ENCODE data around the gene DUT. TPM values are rescaled to one million over a fixed set of nuclear protein-coding genes. Genes with fewer than 3 reads are reported as not detected.

Gene DUT
- total and polyA plus RNA-seq, 2 experiments from 2014 or later: 50.9 to 70.4 TPM

- Histone ChIP-seq H3K27me3 (no peaks in the 10 kb centered on the region), H3K4me2 (no peak overlapping the region), H3K9me2 (replicated peaks; ENCODE audit: insufficient read depth) (no peaks in the 10 kb centered on the region), H4K20me1 (ENCODE audit: insufficient read depth, poor library complexity, severe bottlenecking) (no peaks in the 10 kb centered on the region), H3K4me1 (ENCODE audit: insufficient read depth) (no peaks in the 10 kb centered on the region), H3K4me3 (no peak overlapping the region), H3K27ac (no peak overlapping the region), H3K79me2 (no peaks in the 10 kb centered on the region), H3K9me3 (ENCODE audit: low read depth) (no peaks in the 10 kb centered on the region), H2AFZ (no peak overlapping the region), H3K36me3 (replicated peaks; ENCODE audit: insufficient read depth, low read depth) (no peaks in the 10 kb centered on the region)
- 98% methylated on average over 2 of the region's 2 CpGs for WGBS (ENCODE audit: low lambda C conversion rate, missing lambda C conversion rate)
- DNase-seq (ENCODE audit: low spot score): no peak
- no peak for TF ChIP-seq EZH2phosphoT487 (IDR thresholded peaks at IDR 0.05; ENCODE audit: low read depth, severe bottlenecking, unreplicated experiment)
- no peak for TF ChIP-seq CTCF (IDR thresholded peaks at IDR 0.05; ENCODE audit: poor library complexity)
- TF ChIP-seq EZH2 (IDR thresholded peaks at IDR 0.05; ENCODE audit: borderline replicate concordance): no peak
These were observed 60.7 kb downstream of the DUT start for GRCh38 chr15:48391950-48392349.

GRCh38 chr15:48392356-48392755, 61.1 kb downstream of the DUT start:
- Histone ChIP-seq H3K9me2 (replicated peaks; ENCODE audit: insufficient read depth) (no peaks in the 10 kb centered on the region), H3K4me3 (no peak overlapping the region), H3K27ac (no peak overlapping the region), H3K36me3 (replicated peaks; ENCODE audit: insufficient read depth, low read depth) (no peaks in the 10 kb centered on the region), H3K4me1 (ENCODE audit: insufficient read depth) (no peaks in the 10 kb centered on the region), H3K27me3 (no peaks in the 10 kb centered on the region), H2AFZ (no peak overlapping the region), H3K4me2 (no peak overlapping the region), H4K20me1 (ENCODE audit: insufficient read depth, poor library complexity, severe bottlenecking) (no peaks in the 10 kb centered on the region), H3K9me3 (ENCODE audit: low read depth) (no peaks in the 10 kb centered on the region), H3K79me2 (no peaks in the 10 kb centered on the region)
- TF ChIP-seq EZH2phosphoT487 (IDR thresholded peaks at IDR 0.05; ENCODE audit: low read depth, severe bottlenecking, unreplicated experiment) (no peak), EZH2 (IDR thresholded peaks at IDR 0.05; ENCODE audit: borderline replicate concordance) (no peak), CTCF (IDR thresholded peaks at IDR 0.05; ENCODE audit: poor library complexity) (no peak)
- 71% methylated on average over 4 of the region's 4 CpGs for WGBS (ENCODE audit: low lambda C conversion rate, missing lambda C conversion rate)
- peak; percentile 16 for DNase-seq (ENCODE audit: low spot score)

Small RNA genes within 50 kb of the gene (small RNA-seq; reads per million reads assigned to genes)
- gene RF00019: not detected

Other genes with a start within 250 kb of the DUT start
- gene SLC24A5, start 210.4 kb upstream of the DUT start, total RNA-seq: not detected in 2 replicates
- gene SLC24A5, start 210.4 kb upstream of the DUT start, polyA plus RNA-seq: not detected in 2 replicates
- gene MYEF2, start 153.1 kb upstream of the DUT start, total RNA-seq: 16.2 and 26.9 TPM in 2 replicates
- 10.6 and 11.7 TPM in 2 replicates for gene MYEF2, start 153.1 kb upstream of the DUT start, polyA plus RNA-seq
- gene CTXN2, start 139.8 kb upstream of the DUT start, total RNA-seq: 0.12 TPM in 1 of 2 replicates, not detected in the other
- gene CTXN2, start 139.8 kb upstream of the DUT start, polyA plus RNA-seq: not detected in 2 replicates
- gene SLC12A1, start 125.1 kb upstream of the DUT start, total RNA-seq: not detected in 2 replicates
- not detected in 2 replicates for gene SLC12A1, start 125.1 kb upstream of the DUT start, polyA plus RNA-seq